Stimulated activated CD4-positive, alpha-beta T cell treated with anti-CD3 and anti-CD28 coated beads, TNF-alpha, amount 100 ng/mL, for 4 hours (primary cell): ENCODE data around the gene IKBIP.
"Not testable (repeated sequence)": the region's sequence is repeated elsewhere in the genome, so short reads cannot be mapped to it uniquely, and the experiment has no call there.

Source experiments
- DNase-seq, 3 experiments: peaks; one replicate each; pipeline ENCODE4 v3.0.0-alpha.2; 2020; ENCODE audit warnings: low read depth in 3 of 3

The IKBIP gene

DNA sequence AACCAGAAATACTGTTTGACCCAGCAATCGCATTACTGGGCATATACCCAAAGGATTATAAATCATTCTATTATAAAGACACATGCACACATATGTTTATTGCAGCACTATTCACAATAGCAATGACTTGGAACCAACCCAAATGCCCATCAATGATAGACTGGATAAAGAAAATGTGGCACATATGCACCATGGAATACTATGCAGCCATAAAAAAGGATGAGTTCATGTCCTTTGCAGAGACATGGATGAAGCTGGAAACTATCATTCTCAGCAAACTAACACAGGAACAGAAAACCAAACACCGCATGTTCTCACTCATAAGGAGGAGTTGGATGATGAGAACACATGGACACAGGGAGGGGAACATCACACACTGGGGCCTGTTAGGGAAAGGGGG lies 67.8 kb downstream of the IKBIP start:
- not testable (repeated sequence) for DNase-seq

DNA sequence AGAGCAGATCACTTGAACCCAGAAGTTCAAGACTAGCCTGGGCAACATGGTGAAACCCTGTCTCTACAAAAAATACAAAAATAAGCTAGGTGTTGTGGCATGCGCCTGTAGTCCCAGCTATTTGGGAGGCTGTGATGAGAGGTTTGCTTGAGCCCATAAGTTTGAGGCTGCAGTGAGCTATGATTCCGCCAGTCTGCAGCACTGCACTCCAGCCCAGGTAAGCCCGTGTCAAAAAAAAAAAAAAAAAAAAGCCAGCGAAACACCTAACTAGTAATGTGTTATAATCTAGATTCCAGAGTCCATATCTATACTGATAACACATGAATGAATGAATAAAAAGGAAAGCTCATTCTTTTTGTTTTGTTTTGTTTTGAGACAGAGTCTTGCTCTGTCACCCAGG lies 69.6 kb downstream of the IKBIP start:
- DNase-seq, result no peak
